IMR-90 (cell line): ENCODE results near the gene PLS1. TPM values are rescaled to one million over a fixed set of nuclear protein-coding genes. Genes with fewer than 3 reads are reported as not detected.
"Not testable (repeated sequence)": the region's sequence is repeated elsewhere in the genome, so short reads cannot be mapped to it uniquely, and the experiment has no call there.

Experiments used
- ATAC-seq: fragments of 200-7000 bp; cut with Tn5 transposase; 2 replicates; pipeline ENCODE4 v1.9.1; 2020; ENCODE audit warnings: low read depth, mild to moderate bottlenecking, moderate library complexity
- BruUV-seq: library from RNA; stranded (reverse); fragments of 400-500 nt; replicated peaks from 2 replicates; lab custom pipeline; 2021; lab: Mats Ljungman, UMichigan
- CTCF ChIA-PET: fragments of 300-600 bp; formaldehyde crosslinking; extraction: SDS; loops from one replicate; lab custom pipeline; 2021; ENCODE audit warnings: antibody characterized with exemption; lab: Yijun Ruan, JAX
- POLR2A ChIA-PET: fragments of 300-600 bp; sonication (Branson Sonifier 250); formaldehyde crosslinking; loops from one replicate; lab custom pipeline; 2022; ENCODE audit warnings: antibody characterized with exemption; ENCODE audit not compliant: unreplicated experiment; lab: Charles Lee
- DNase-seq: peaks from one replicate; pipeline ENCODE4 v3.0.0; 2013
- H2AFZ ChIP-seq: replicated peaks from 2 replicates; pipeline ENCODE3; 2013; ENCODE audit warnings: low read length, mild to moderate bottlenecking; ENCODE audit not compliant: poor library complexity
- H2AK5ac ChIP-seq: 2 replicates; pipeline ENCODE4 v1.6.1; 2013; ENCODE audit warnings: low read depth, low read length, inconsistent platforms
- H2AK9ac ChIP-seq: replicated peaks from 2 replicates; pipeline ENCODE3; 2013; ENCODE audit warnings: mild to moderate bottlenecking, low read depth, low read length, moderate library complexity; ENCODE audit not compliant: poor library complexity
- H2BK120ac ChIP-seq: 2 replicates; pipeline ENCODE4 v1.6.1; 2013; ENCODE audit warnings: low read depth, low read length, inconsistent platforms
- H2BK15ac ChIP-seq: 3 replicates; pipeline ENCODE4 v1.6.1; 2013; ENCODE audit warnings: low read depth, low read length, inconsistent platforms
- H2BK20ac ChIP-seq: 2 replicates; pipeline ENCODE4 v1.6.1; 2013; ENCODE audit warnings: low read depth, mild to moderate bottlenecking, inconsistent platforms, low read length, moderate library complexity
- H2BK5ac ChIP-seq: 2 replicates; pipeline ENCODE4 v1.6.1; 2013; ENCODE audit warnings: mild to moderate bottlenecking, low read depth, low read length, inconsistent platforms; ENCODE audit not compliant: poor library complexity, severe bottlenecking
- H3K14ac ChIP-seq: replicated peaks from 2 replicates; pipeline ENCODE4 v1.6.1; 2013; ENCODE audit warnings: low read depth, low read length, inconsistent platforms
- H3K18ac ChIP-seq: 2 replicates; pipeline ENCODE4 v1.6.1; 2013; ENCODE audit warnings: low read depth, low read length, control low read depth
- H3K23ac ChIP-seq: 2 replicates; pipeline ENCODE4 v1.6.1; 2013; ENCODE audit warnings: low read depth, low read length, inconsistent platforms
- H3K27ac ChIP-seq: 2 replicates; pipeline ENCODE4 v1.5.1; 2013; ENCODE audit warnings: mild to moderate bottlenecking, control low read depth, low read length; ENCODE audit not compliant: insufficient read depth
- H3K27me3 ChIP-seq: 2 replicates; pipeline ENCODE4 v1.6.1; 2013; ENCODE audit warnings: low read length; ENCODE audit not compliant: control insufficient read depth, insufficient read depth
- H3K36me3 ChIP-seq: 2 replicates; pipeline ENCODE4 v1.6.1; 2013; ENCODE audit warnings: low read length, mixed read lengths; ENCODE audit not compliant: control insufficient read depth, insufficient read depth
- H3K4ac ChIP-seq: 2 replicates; pipeline ENCODE4 v1.6.1; 2013; ENCODE audit warnings: low read depth, low read length, inconsistent platforms
- H3K4me1 ChIP-seq: 2 replicates; pipeline ENCODE4 v1.6.1; 2013; ENCODE audit warnings: low read length, mixed read lengths; ENCODE audit not compliant: control insufficient read depth, insufficient read depth
- H3K4me2 ChIP-seq: 2 replicates; pipeline ENCODE4 v1.6.1; 2013; ENCODE audit warnings: low read depth, mild to moderate bottlenecking, control low read depth, low read length, moderate library complexity
- H3K4me3 ChIP-seq: 2 replicates; pipeline ENCODE4 v1.5.1; 2013; ENCODE audit warnings: low read depth, mild to moderate bottlenecking, control low read depth, low read length, moderate library complexity; ENCODE audit not compliant: insufficient read depth
- H3K56ac ChIP-seq: 2 replicates; pipeline ENCODE4 v1.6.1; 2013; ENCODE audit warnings: low read length, inconsistent platforms; ENCODE audit not compliant: insufficient read depth; ENCODE audit errors: extremely low read depth
- H3K79me1 ChIP-seq, 2 experiments: 2 replicates each; pipeline ENCODE4 v1.6.1; 2013; ENCODE audit warnings: low read length in 2 of 2, inconsistent platforms in 1 of 2, low read depth in 1 of 2
- H3K9ac ChIP-seq: 2 replicates; pipeline ENCODE4 v1.6.1; 2013; ENCODE audit warnings: low read depth, low read length, control low read depth
- H3K9me1 ChIP-seq: 2 replicates; pipeline ENCODE4 v1.6.1; 2013; ENCODE audit warnings: low read length, inconsistent platforms; ENCODE audit not compliant: insufficient read depth
- H3K9me3 ChIP-seq: 2 replicates; pipeline ENCODE4 v1.6.1; 2013; ENCODE audit warnings: low read length; ENCODE audit not compliant: control insufficient read depth, insufficient read depth
- H4K20me1 ChIP-seq: 2 replicates; pipeline ENCODE4 v1.6.1; 2013; ENCODE audit warnings: low read length, inconsistent platforms; ENCODE audit not compliant: insufficient read depth
- H4K5ac ChIP-seq: 2 replicates; pipeline ENCODE4 v1.6.1; 2013; ENCODE audit warnings: mild to moderate bottlenecking, low read depth, low read length, control low read depth
- H4K8ac ChIP-seq, 2 experiments: 2 replicates each; pipeline ENCODE4 v1.6.1; 2013; ENCODE audit warnings: low read depth in 2 of 2, low read length in 2 of 2, control low read depth in 1 of 2, inconsistent platforms in 1 of 2
- H4K91ac ChIP-seq: 2 replicates; pipeline ENCODE4 v1.6.1; 2013; ENCODE audit warnings: low read depth, low read length, inconsistent platforms; ENCODE audit not compliant: insufficient read depth
- CEBPB ChIP-seq: IDR thresholded peaks from 2 replicates; pipeline ENCODE4 v1.6.1; 2012; ENCODE audit warnings: low read depth, low read length, improper control_type of control experiment
- CHD1 ChIP-seq: IDR thresholded peaks from 2 replicates; pipeline ENCODE4 v1.6.1; 2012; ENCODE audit warnings: low read depth, low read length, improper control_type of control experiment
- FOS ChIP-seq: fragments of 150-350 bp; IDR thresholded peaks from 2 replicates; pipeline ENCODE4 v1.6.1; 2016; ENCODE audit warnings: low read depth, low read length
- MAFK ChIP-seq: IDR thresholded peaks from 2 replicates; pipeline ENCODE4 v1.6.1; 2012; ENCODE audit warnings: low read depth, low read length, improper control_type of control experiment
- NFE2L2 ChIP-seq: fragments of 150-350 bp; IDR thresholded peaks from 2 replicates; pipeline ENCODE4 v1.6.1; 2016; ENCODE audit warnings: low read depth, mild to moderate bottlenecking, low read length
- POLR2A ChIP-seq: IDR thresholded peaks from 2 replicates; pipeline ENCODE4 v1.6.1; 2012; ENCODE audit warnings: mild to moderate bottlenecking, low read depth, low read length
- RAD21 ChIP-seq: IDR thresholded peaks from 2 replicates; pipeline ENCODE4 v1.6.1; 2012; ENCODE audit warnings: low read length, improper control_type of control experiment
- SMC3 ChIP-seq: fragments of 150-350 bp; IDR thresholded peaks from 2 replicates; pipeline ENCODE4 v1.6.1; 2016; ENCODE audit warnings: low read depth, mild to moderate bottlenecking, antibody characterized with exemption, low read length, moderate library complexity
- WGBS, 2 experiments: methylation state at CpG; one replicate each; pipeline versions ENCODE4 v1.1.5 to v1.1.7; 2013; ENCODE audit warnings: missing lambda C conversion rate in 2 of 2; ENCODE audit not compliant: insufficient read length in 1 of 2; ENCODE audit errors: extremely low coverage in 2 of 2; 5-methylcytosine and 5-hydroxymethylcytosine counted together
- dilution Hi-C: fragments of 300-500 bp; cut with HindIII; formaldehyde crosslinking; loops from one replicate; pipeline ENCODE4 v1.14.3; 2018; ENCODE audit warnings: low sequenced_read_pairs; ENCODE audit not compliant: unreplicated experiment
- in situ Hi-C: fragments of 300-500 bp; cut with MboI; formaldehyde crosslinking; loops from 3 replicates; pipeline ENCODE4 v1.14.3; 2019; ENCODE audit warnings: low sequenced_read_pairs, inconsistent platforms, mixed read lengths
- intact Hi-C: fragments of 100-400 bp; cut with micrococcal nuclease; formaldehyde crosslinking; loops from 2 replicates; pipeline ENCODE4 v1.10.0; 2022
- polyA plus RNA-seq, 3 experiments: library from polyadenylated mRNA; depleted of rRNA; stranded (reverse); fragments of >200 nt; gene quantifications; 2 replicates each; pipeline ENCODE4 v1.2.3, GENCODE V29; 2012; ENCODE audit warnings: low replicate concordance in 1 of 3
- total RNA-seq: library from RNA; depleted of rRNA; stranded (reverse); fragments of >200 nt; gene quantifications from 2 replicates; pipeline ENCODE4 v1.2.3, GENCODE V29; 2012
- TF ChIP-seq, protein P1 (sequence below): conservative IDR thresholded peaks from 2 replicates; pipeline ENCODE4 v1.5.1; 2012; ENCODE audit warnings: mild to moderate bottlenecking, low read depth, low read length, improper control_type of control experiment

PLS1 gene
- total and polyA plus RNA-seq, 2 of the 4 experiments (the other 2 are of a cell fraction), result 0.29 to 0.90 TPM

DNA sequence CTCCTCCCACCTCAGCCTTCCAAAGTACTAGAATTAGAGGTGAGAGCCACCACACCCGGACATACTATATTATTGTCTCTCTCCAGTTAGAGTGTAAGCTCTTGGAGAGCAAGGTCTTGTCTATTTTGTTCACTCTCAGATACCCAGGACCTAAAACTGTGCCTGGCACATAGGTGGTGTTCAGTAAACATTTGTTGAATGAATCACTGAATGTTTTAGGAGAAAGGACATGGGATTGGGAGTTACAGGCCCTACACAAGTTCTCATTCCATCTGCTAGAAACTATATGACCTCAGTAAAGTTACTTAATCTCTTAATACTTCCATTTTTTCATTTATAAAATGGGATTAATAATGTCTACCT is 16.2 kb upstream of the PLS1 start:
- Histone ChIP-seq H3K36me3 (no peaks in the 10 kb centered on the region), H2AK5ac (0 out of 2 replicates have a peak overlapping the region, but pooled peaks have one; percentile 5), H2AFZ (no peak overlapping the region), H2BK15ac (no peak overlapping the region), H2AK9ac (no peak overlapping the region), H3K9me1 (0 out of 2 replicates have a peak, but pooled peaks cover 2% of the 10 kb centered on the region), H3K27ac (no peak overlapping the region), H3K56ac (no peak overlapping the region), H3K9me3 (no peaks in the 10 kb centered on the region), H4K91ac (no peak overlapping the region), H3K18ac (no peak overlapping the region), H3K4me1 (no peaks in the 10 kb centered on the region), H4K8ac (no peak overlapping the region), H2BK120ac (no peak overlapping the region), H4K20me1 (no peaks in the 10 kb centered on the region), H2BK5ac (no peak overlapping the region), H4K5ac (no peak overlapping the region), H3K14ac (no peak overlapping the region), H3K23ac (no peak overlapping the region), H3K4me3 (no peak overlapping the region), H3K27me3 (peaks cover 2% of the 10 kb centered on the region), H3K4me2 (no peak overlapping the region), H2BK20ac (no peak overlapping the region), H3K4ac (no peak overlapping the region), H3K79me1 (peaks cover 11 to 17% of the 10 kb centered on the region in 2 experiments; a peak in 3 of 4 replicates), H3K9ac (no peak overlapping the region)
- dilution Hi-C loops (no loop called here), in situ Hi-C loops (no loop called here), intact Hi-C loops (no loop called here)
- ChIA-PET CTCF (no interaction called here), POLR2A (no interaction called here)
- BruUV-seq, result no TSS peak
- WGBS, 2 experiments, result no CpG with 5 or more reads among the region's 1 CpG
- DNase-seq (no peak), ATAC-seq (no peak)
- TF ChIP-seq RAD21 (no peak), NFE2L2 (no peak), MAFK (no peak), CEBPB (no peak), CHD1 (no peak), SMC3 (no peak), FOS (no peak), POLR2A (no peak)
- TF ChIP-seq, protein P1, sequence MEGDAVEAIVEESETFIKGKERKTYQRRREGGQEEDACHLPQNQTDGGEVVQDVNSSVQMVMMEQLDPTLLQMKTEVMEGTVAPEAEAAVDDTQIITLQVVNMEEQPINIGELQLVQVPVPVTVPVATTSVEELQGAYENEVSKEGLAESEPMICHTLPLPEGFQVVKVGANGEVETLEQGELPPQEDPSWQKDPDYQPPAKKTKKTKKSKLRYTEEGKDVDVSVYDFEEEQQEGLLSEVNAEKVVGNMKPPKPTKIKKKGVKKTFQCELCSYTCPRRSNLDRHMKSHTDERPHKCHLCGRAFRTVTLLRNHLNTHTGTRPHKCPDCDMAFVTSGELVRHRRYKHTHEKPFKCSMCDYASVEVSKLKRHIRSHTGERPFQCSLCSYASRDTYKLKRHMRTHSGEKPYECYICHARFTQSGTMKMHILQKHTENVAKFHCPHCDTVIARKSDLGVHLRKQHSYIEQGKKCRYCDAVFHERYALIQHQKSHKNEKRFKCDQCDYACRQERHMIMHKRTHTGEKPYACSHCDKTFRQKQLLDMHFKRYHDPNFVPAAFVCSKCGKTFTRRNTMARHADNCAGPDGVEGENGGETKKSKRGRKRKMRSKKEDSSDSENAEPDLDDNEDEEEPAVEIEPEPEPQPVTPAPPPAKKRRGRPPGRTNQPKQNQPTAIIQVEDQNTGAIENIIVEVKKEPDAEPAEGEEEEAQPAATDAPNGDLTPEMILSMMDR, result no peak

DNA sequence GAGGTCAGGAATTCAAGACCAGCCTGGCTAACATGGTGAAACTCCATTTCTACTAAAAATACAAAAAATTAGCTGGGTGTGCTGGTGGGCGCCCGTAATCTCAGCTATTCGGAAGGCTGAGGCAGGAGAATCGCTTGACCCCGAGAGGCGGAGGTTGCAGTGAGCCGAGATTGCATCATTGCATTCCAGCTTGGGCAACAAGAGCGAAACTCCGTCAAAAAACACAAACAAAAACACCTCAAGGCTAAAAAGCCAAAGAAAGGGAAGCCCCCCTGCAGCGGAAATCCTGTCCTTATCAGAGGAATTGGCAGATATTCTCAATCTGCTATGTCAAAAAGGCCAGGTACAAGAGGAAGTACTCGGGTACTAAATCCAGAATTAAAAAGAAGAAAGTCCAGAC is 15.1 kb upstream of the PLS1 start:
- H3K14ac ChIP-seq, H4K5ac ChIP-seq, intact Hi-C loops, H3K4me1 ChIP-seq, H2AFZ ChIP-seq, H3K36me3 ChIP-seq, BruUV-seq, dilution Hi-C loops, H2BK20ac ChIP-seq, H4K20me1 ChIP-seq, H3K4me3 ChIP-seq, ATAC-seq, H2BK120ac ChIP-seq, H3K9ac ChIP-seq, H3K4ac ChIP-seq, in situ Hi-C loops, H2BK5ac ChIP-seq, POLR2A ChIA-PET, DNase-seq, H3K27ac ChIP-seq, H4K91ac ChIP-seq, H3K9me3 ChIP-seq, H3K56ac ChIP-seq, H2BK15ac ChIP-seq, H4K8ac ChIP-seq, H3K27me3 ChIP-seq, H3K18ac ChIP-seq, H2AK9ac ChIP-seq, H3K4me2 ChIP-seq, H3K23ac ChIP-seq, H3K9me1 ChIP-seq, H2AK5ac ChIP-seq: not testable (repeated sequence)
- CTCF ChIA-PET, result interaction anchor here (0.5 kb wide), 1 partner anchor 234 kb away, joined by 3 read pairs; no protein-coding TSS in a partner anchor
- WGBS, 2 experiments, result 50% methylated on average over 1 of the region's 11 CpGs; no CpG with 5 or more reads in 1 of the 2 experiments
- peaks cover 4 to 14% of the 10 kb centered on the region in 2 experiments; a peak in 2 of 4 replicates for H3K79me1 ChIP-seq
